Sigmoid colon (tissue), 3 donors: ENCODE data around the gene GMDS.
A peak's percentile ranks its signal among the peaks of the same experiment; 100 is the strongest.

Experiments used
- POLR2A ChIP-seq, 2 donors: fragments of 450-650 bp; IDR thresholded peaks; one replicate each; pipeline ENCODE4 v1.6.1; 2016; ENCODE audit warnings: antibody characterized with exemption in 2 of 2, mild to moderate bottlenecking in 2 of 2, moderate library complexity in 2 of 2
- TF ChIP-seq, protein P1 (sequence below), 4 experiments: fragments of 450-650 bp in 3 of 4; fragments of 200-600 bp in 1 of 4; IDR thresholded peaks; one replicate each; pipeline ENCODE4 v1.5.1; 2016 to 2019; ENCODE audit warnings: antibody characterized with exemption in 4 of 4, mild to moderate bottlenecking in 3 of 4, moderate library complexity in 2 of 4

DNA sequence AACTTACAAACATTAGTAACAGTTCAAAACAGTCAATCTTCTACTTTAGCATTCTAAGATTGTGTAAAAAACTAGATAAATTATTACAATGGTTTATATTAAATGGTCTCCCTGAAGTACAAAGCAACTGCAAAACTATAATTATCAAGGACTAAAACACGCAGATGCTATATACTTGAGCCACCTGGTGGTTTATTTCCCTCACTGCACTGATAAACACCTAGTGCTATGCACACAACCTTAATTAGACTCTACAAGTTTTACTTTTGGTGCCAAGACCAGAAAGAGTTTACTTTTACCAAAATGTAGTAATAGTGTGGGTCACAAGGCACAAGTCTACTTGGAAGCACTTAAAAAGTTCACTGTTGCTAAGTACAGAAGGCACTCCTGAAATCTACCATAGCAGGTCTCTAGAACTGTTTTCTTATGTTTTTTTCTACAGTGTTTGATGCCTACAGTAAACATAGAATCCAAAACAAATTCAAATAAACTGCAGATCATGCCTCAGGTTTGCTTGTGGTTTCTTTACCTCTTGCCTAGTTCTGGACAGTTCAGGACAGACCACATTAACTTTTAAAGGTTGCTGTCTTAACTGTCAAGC lies 49.2 kb downstream of the GMDS start:
- TF ChIP-seq, protein P1, sequence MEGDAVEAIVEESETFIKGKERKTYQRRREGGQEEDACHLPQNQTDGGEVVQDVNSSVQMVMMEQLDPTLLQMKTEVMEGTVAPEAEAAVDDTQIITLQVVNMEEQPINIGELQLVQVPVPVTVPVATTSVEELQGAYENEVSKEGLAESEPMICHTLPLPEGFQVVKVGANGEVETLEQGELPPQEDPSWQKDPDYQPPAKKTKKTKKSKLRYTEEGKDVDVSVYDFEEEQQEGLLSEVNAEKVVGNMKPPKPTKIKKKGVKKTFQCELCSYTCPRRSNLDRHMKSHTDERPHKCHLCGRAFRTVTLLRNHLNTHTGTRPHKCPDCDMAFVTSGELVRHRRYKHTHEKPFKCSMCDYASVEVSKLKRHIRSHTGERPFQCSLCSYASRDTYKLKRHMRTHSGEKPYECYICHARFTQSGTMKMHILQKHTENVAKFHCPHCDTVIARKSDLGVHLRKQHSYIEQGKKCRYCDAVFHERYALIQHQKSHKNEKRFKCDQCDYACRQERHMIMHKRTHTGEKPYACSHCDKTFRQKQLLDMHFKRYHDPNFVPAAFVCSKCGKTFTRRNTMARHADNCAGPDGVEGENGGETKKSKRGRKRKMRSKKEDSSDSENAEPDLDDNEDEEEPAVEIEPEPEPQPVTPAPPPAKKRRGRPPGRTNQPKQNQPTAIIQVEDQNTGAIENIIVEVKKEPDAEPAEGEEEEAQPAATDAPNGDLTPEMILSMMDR (IDR thresholded peaks at IDR 0.05), result peak in 3 of 4 experiments; percentile 64 to 80 (median 69)
- TF ChIP-seq POLR2A (IDR thresholded peaks at IDR 0.05), result no peak
